WTC11 (cell line): Measurements from ENCODE around the gene TRAFD1. TPM values are rescaled to one million over a fixed set of nuclear protein-coding genes. Genes with fewer than 3 reads are reported as not detected.

Experiments
- ATAC-seq: fragments of 200-7000 bp; cut with Tn5 transposase; 2 replicates; pipeline ENCODE4 v1.10.0; 2021; ENCODE audit warnings: mild to moderate bottlenecking, moderate library complexity
- CTCF ChIA-PET: fragments of 300-600 bp; sonication (Branson Sonifier 250); formaldehyde crosslinking; loops from one replicate; lab custom pipeline; 2021; ENCODE audit warnings: antibody characterized with exemption; lab: Charles Lee
- POLR2A ChIA-PET: fragments of 350-600 bp; sonication (Branson Sonifier 250); formaldehyde crosslinking; loops from one replicate; lab custom pipeline; 2021; ENCODE audit warnings: antibody characterized with exemption; lab: Charles Lee
- DNase-seq: peaks from one replicate; pipeline ENCODE4 v3.0.0; 2021; ENCODE audit warnings: low spot score
- H3K27ac Mint-ChIP-seq: 2 replicates; pipeline ENCODE4 v1.8.0; 2021; ENCODE audit warnings: mixed read lengths
- H3K27me3 Mint-ChIP-seq: 2 replicates; pipeline ENCODE4 v1.8.0; 2021; ENCODE audit warnings: low read depth, mild to moderate bottlenecking, moderate library complexity, mixed read lengths
- H3K36me3 Mint-ChIP-seq: 2 replicates; pipeline ENCODE4 v1.8.0; 2021; ENCODE audit warnings: mixed read lengths
- H3K4me1 Mint-ChIP-seq: 2 replicates; pipeline ENCODE4 v1.8.0; 2022; ENCODE audit warnings: mixed read lengths
- H3K4me3 Mint-ChIP-seq: 2 replicates; pipeline ENCODE4 v1.8.0; 2021; ENCODE audit warnings: mild to moderate bottlenecking, moderate library complexity, mixed read lengths
- H3K9me3 Mint-ChIP-seq: 2 replicates; pipeline ENCODE4 v1.8.0; 2021; ENCODE audit warnings: mixed read lengths
- ATF6 ChIP-seq: sonication (generic); formaldehyde crosslinking; IDR thresholded peaks from 2 replicates; pipeline ENCODE4 v1.8.1; 2023; ENCODE audit warnings: mild to moderate bottlenecking, missing genetic modification reagents
- CBFB ChIP-seq: sonication (generic); formaldehyde crosslinking; IDR thresholded peaks from 2 replicates; pipeline ENCODE4 v1.8.1; 2022; ENCODE audit warnings: mild to moderate bottlenecking, low read depth, missing genetic modification reagents
- CREM ChIP-seq: sonication (generic); formaldehyde crosslinking; IDR thresholded peaks from 2 replicates; pipeline ENCODE4 v1.8.1; 2022; ENCODE audit warnings: mild to moderate bottlenecking, missing genetic modification reagents, moderate library complexity
- E2F4 ChIP-seq: sonication (generic); formaldehyde crosslinking; IDR thresholded peaks from 2 replicates; pipeline ENCODE4 v1.8.1; 2022; ENCODE audit warnings: low read depth, mild to moderate bottlenecking, moderate library complexity, missing genetic modification reagents, borderline replicate concordance
- ERG ChIP-seq: fragments of 250-450 bp; sonication (Bioruptor Pico); IDR thresholded peaks from 2 replicates; pipeline ENCODE4 v1.8.0; 2021; ENCODE audit warnings: mild to moderate bottlenecking
- MLX ChIP-seq: sonication (generic); formaldehyde crosslinking; IDR thresholded peaks from 2 replicates; pipeline ENCODE4 v1.8.1; 2023; ENCODE audit warnings: mild to moderate bottlenecking, missing genetic modification reagents, moderate library complexity
- MYBL2 ChIP-seq: sonication (generic); formaldehyde crosslinking; IDR thresholded peaks from 2 replicates; pipeline ENCODE4 v1.8.1; 2023; ENCODE audit warnings: mild to moderate bottlenecking, moderate library complexity, missing genetic modification reagents
- NFYB ChIP-seq: sonication (generic); formaldehyde crosslinking; conservative IDR thresholded peaks from 2 replicates; pipeline ENCODE4 v1.8.0; 2022; ENCODE audit warnings: low read depth, missing genetic modification reagents
- STAT6 ChIP-seq: sonication (generic); formaldehyde crosslinking; conservative IDR thresholded peaks from 2 replicates; pipeline ENCODE4 v1.8.1; 2023; ENCODE audit warnings: mild to moderate bottlenecking, low read depth, missing genetic modification reagents, moderate library complexity
- TP53 ChIP-seq: sonication (generic); formaldehyde crosslinking; IDR thresholded peaks from 2 replicates; pipeline ENCODE4 v1.8.1; 2023; ENCODE audit warnings: mild to moderate bottlenecking, missing genetic modification reagents
- ZNF138 ChIP-seq: sonication (generic); formaldehyde crosslinking; conservative IDR thresholded peaks from 2 replicates; pipeline ENCODE4 v1.8.1; 2022; ENCODE audit warnings: mild to moderate bottlenecking, moderate library complexity, missing genetic modification reagents
- ZNF232 ChIP-seq: sonication (generic); formaldehyde crosslinking; IDR thresholded peaks from 2 replicates; pipeline ENCODE4 v1.8.0; 2022; ENCODE audit warnings: mild to moderate bottlenecking, missing genetic modification reagents
- ZNF281 ChIP-seq: sonication (generic); formaldehyde crosslinking; IDR thresholded peaks from 2 replicates; pipeline ENCODE4 v1.8.0; 2023; ENCODE audit warnings: mild to moderate bottlenecking, missing genetic modification reagents
- ZNF425 ChIP-seq: fragments of 250-450 bp; sonication (Bioruptor Pico); conservative IDR thresholded peaks from 2 replicates; pipeline ENCODE4 v1.9.0; 2021; ENCODE audit warnings: mild to moderate bottlenecking
- total RNA-seq: library from RNA; stranded (reverse); gene quantifications from 3 replicates; pipeline ENCODE4 v1.2.3, GENCODE V29; 2021

The TRAFD1 gene
- total RNA-seq, 1 experiment from 2014 or later = 25.1 TPM

- TF ChIP-seq ERG (CRISPR knock-in tag) = no peak
- no peak for TF ChIP-seq ZNF232 (CRISPR knock-in tag)
- TF ChIP-seq ZNF281 = no peak
- TF ChIP-seq TP53 (CRISPR knock-in tag) = no peak
- no peak for TF ChIP-seq E2F4 (CRISPR knock-in tag)
- no peak for TF ChIP-seq STAT6 (CRISPR knock-in tag)
- TF ChIP-seq MYBL2 (CRISPR knock-in tag) = no peak
- TF ChIP-seq ZNF425 (CRISPR knock-in tag) = no peak
- TF ChIP-seq, all 79 proteins: peak for 13
Measured at GRCh38 chr12:112125250-112125999, at the start of gene TRAFD1 (continued).

GRCh38 chr12:112087055-112087850, 38.1 kb upstream of the TRAFD1 start:
- DNase-seq (no peak), ATAC-seq (peak; percentile 32; the same call in 1 of the 2 replicates)
- no peaks in the 10 kb centered on the region for H3K9me3 Mint-ChIP-seq
- peak overlapping the region; percentile 1; the same call in 1 of the 2 replicates for H3K27ac Mint-ChIP-seq
- no peak for TF ChIP-seq NFYB (CRISPR knock-in tag)
- no peak for TF ChIP-seq MLX (CRISPR knock-in tag)
- TF ChIP-seq ZNF138 = no peak
- TF ChIP-seq CREM (CRISPR knock-in tag) = no peak
- no peak for TF ChIP-seq MYBL2 (CRISPR knock-in tag)
- no peak for TF ChIP-seq CBFB
- TF ChIP-seq ATF6 (CRISPR knock-in tag) = no peak
- H3K4me1 Mint-ChIP-seq = peaks cover 16% of the 10 kb centered on the region
- ChIA-PET CTCF (interaction anchor here (0.6 to 0.8 kb wide), 4 partner anchors 22 to 609 kb away, joined by 3 to 4 read pairs (median 3); no protein-coding TSS in a partner anchor), POLR2A (no interaction called here)
- H3K4me3 Mint-ChIP-seq = no peak overlapping the region
- no peaks in the 10 kb centered on the region for H3K27me3 Mint-ChIP-seq
- H3K36me3 Mint-ChIP-seq = peaks cover 46% of the 10 kb centered on the region
